Activated CD4-positive, alpha-beta T cell treated with anti-CD3 and anti-CD28 coated beads for 36 hours (primary cell): ENCODE measurements around the gene OLFM2. TPM values are rescaled to one million over a fixed set of nuclear protein-coding genes. Genes with fewer than 3 reads are reported as not detected.

ENCODE experiments used
- ATAC-seq: fragments of 200-7000 bp; cut with Tn5 transposase; one replicate; pipeline ENCODE4 v1.10.0; 2021; ENCODE audit warnings: mild to moderate bottlenecking, moderate library complexity
- CTCF ChIA-PET: fragments of 350-600 bp; sonication (Branson Sonifier 250); formaldehyde crosslinking; loops from one replicate; lab custom pipeline; 2021; ENCODE audit warnings: antibody characterized with exemption; lab: Charles Lee
- POLR2A ChIA-PET: fragments of 350-600 bp; sonication (Branson Sonifier 250); formaldehyde crosslinking; loops from one replicate; lab custom pipeline; 2021; ENCODE audit warnings: antibody characterized with exemption, inconsistent platforms; lab: Charles Lee
- DNase-seq: peaks from one replicate; pipeline ENCODE4 v3.0.0-alpha.2; 2020
- H3K27ac Mint-ChIP-seq: one replicate; pipeline ENCODE4 v1.8.0; 2021; ENCODE audit warnings: mixed read lengths
- H3K27me3 Mint-ChIP-seq: one replicate; pipeline ENCODE4 v1.8.0; 2021; ENCODE audit warnings: mixed read lengths
- H3K36me3 Mint-ChIP-seq: one replicate; pipeline ENCODE4 v1.8.0; 2021; ENCODE audit warnings: low read depth, mixed read lengths
- H3K4me1 Mint-ChIP-seq: one replicate; pipeline ENCODE4 v1.8.0; 2021; ENCODE audit warnings: mixed read lengths
- H3K4me3 Mint-ChIP-seq: one replicate; pipeline ENCODE4 v1.8.0; 2021; ENCODE audit warnings: mild to moderate bottlenecking, moderate library complexity, mixed read lengths
- H3K9me3 Mint-ChIP-seq: one replicate; pipeline ENCODE4 v1.8.0; 2021; ENCODE audit warnings: low read depth, mixed read lengths
- intact Hi-C, 2 experiments: fragments of 100-400 bp; cut with DNase I in 1 of 2; cut with micrococcal nuclease in 1 of 2; formaldehyde crosslinking; loops; one replicate each; pipeline versions ENCODE4 v1.14.2 to v1.15.1; 2022 to 2024; cut with DNase I, micrococcal nuclease
- total RNA-seq, 2 experiments: library from RNA; stranded (reverse); gene quantifications; one replicate each; pipeline ENCODE4 v1.2.3, GENCODE V29; 2021

Gene OLFM2
- total RNA-seq, 2 experiments from 2014 or later = 1.3 to 1.8 TPM

DNA sequence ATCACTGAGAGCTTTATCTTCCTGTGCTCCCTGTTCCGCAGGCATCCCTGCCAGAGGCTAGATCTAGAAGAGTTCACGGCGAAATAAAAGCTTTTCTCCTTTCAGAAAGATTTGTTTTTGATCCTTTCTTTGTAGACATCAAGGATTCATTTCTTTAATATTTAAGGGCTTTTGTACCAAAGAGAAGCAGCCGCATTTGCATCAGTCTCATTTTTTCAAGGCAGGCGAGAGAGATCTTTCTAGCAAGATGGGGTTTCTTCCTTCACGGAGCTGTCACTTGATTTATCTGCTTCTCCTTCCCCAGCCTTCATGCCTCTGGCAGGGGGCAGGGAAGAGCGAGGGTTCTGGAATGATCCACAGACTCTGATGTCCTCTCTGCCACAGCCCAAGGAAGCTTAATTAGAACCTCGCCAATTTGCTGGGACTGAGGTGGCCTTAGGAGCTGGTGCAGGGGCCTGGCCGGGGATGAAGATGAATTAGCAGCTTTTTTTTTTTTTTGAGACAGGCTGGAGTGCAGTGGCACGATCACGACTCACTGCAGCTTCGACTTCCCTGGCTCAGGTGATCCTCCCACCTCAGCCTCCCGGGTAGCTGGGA lies 61.2 kb downstream of the OLFM2 start:
- H3K4me1 Mint-ChIP-seq = peaks cover 2% of the 10 kb centered on the region
- intact Hi-C loops = no loop called here
- DNase-seq (no peak), ATAC-seq (no peak)
- H3K4me3 Mint-ChIP-seq = no peak overlapping the region
- no peaks in the 10 kb centered on the region for H3K36me3 Mint-ChIP-seq
- ChIA-PET CTCF (no interaction called here), POLR2A (no interaction called here)
- H3K9me3 Mint-ChIP-seq = no peaks in the 10 kb centered on the region
- no peaks in the 10 kb centered on the region for H3K27me3 Mint-ChIP-seq
- H3K27ac Mint-ChIP-seq = no peak overlapping the region

DNA sequence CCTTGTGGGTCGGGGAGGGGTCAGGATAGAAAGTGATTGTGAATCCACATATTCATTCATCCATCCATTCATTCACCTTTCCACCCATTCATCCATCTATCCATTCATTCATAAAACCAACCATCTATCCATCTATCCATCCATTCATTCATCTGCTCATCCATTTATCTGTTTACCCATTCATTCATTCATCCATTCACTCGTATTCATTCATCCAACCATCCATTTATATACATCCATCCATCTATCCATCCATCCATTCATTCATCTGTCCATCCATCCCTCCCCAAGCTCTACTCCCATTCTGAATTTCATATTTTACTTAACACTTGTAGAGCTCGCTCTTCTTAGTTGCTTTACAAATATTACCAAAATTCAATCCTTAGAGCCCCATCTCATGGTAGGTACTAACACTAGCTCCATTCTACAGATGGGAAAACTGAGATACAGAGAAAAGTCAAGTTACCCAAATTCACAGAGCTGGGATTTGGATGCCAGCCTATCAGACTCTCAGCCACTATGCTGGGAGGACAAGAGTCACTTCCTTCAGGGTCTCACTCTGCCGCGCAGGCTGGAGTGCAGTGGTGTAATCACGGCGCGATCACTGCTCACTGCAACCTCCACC lies 63.6 kb downstream of the OLFM2 start:
- ATAC-seq (no peak), DNase-seq (no peak)
- ChIA-PET POLR2A (no interaction called here), CTCF (interaction anchor here (0.8 kb wide), 1 partner anchor 35 kb away, joined by 4 read pairs; no protein-coding TSS in a partner anchor)
- Mint-ChIP-seq H3K27me3 (no peaks in the 10 kb centered on the region), H3K36me3 (no peaks in the 10 kb centered on the region), H3K9me3 (no peaks in the 10 kb centered on the region), H3K27ac (no peak overlapping the region), H3K4me3 (no peak overlapping the region), H3K4me1 (no peaks in the 10 kb centered on the region)
- intact Hi-C loops = no loop called here

DNA sequence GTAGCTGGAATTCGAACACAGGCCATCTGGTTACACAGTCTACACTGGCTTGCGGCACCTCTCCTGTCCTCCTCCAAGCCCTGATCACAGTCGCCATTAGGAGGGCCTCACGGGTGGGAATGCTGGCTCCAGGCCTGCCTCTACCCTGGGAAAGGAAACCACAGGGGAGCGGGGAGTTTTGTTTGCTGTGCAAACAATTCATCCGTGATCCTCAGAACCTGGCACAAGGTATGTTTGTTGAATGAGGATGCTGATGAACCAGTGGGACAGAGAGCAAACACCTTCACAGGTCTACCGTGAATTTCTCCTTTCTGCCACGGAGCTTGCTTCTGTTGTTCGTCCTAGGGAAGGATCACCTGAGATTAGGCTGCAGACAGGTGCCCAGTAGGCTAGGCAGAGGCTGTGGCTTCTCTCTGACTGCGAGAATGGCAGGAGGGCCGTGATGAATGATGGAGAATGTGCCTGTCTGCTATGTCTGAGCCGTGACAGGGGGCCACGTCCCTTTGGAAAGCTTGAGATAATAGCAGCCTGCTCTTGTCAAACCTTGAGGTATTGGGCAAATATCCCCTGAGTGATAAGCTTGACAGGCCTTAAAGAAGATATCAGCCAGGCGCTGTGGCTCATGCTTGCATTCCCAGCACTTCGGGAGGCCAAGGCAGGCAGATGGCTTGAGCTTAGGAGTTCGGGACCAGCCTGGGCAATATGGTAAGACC lies 64.5 kb downstream of the OLFM2 start:
- DNase-seq (no peak), ATAC-seq (no peak)
- Mint-ChIP-seq H3K27me3 (no peaks in the 10 kb centered on the region), H3K27ac (no peak overlapping the region), H3K9me3 (no peaks in the 10 kb centered on the region), H3K4me3 (no peak overlapping the region), H3K36me3 (no peaks in the 10 kb centered on the region), H3K4me1 (peaks cover under 1% of the 10 kb centered on the region)
- CTCF ChIA-PET = no interaction called here
- intact Hi-C loops = no loop called here
- POLR2A ChIA-PET = no interaction called here

DNA sequence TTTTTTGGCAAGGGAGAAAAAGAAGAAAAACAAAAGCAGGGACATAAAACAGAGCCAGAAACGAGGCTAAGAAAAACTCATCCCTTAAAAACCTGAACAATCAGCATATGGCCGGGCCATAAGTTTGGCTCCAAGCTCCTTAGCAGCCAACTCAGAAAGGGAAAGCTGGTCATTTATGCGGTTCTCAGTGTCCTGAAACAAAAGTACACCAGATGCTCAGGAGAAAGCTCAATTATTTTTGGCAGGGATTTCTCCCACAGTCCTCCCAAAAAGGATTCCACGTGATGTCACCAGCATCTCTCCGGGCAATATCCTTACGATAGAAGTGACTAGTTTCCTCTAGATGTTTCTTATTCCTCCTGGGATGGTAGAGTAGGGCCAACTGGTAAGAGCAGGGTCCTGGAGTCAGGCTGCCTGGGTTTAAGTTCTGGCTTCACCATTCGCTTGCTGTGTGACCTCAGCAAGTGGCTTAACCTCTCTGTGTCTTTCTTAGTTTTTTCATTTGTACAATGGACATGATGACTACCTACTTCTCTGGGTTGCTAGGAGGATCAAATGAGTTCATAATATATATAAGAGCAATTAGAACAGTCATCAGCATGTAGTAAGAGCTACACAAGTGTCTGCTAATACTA lies 67.2 kb downstream of the OLFM2 start:
- intact Hi-C loops = no loop called here
- Mint-ChIP-seq H3K27ac (no peak overlapping the region), H3K4me1 (peaks cover 22% of the 10 kb centered on the region)

DNA sequence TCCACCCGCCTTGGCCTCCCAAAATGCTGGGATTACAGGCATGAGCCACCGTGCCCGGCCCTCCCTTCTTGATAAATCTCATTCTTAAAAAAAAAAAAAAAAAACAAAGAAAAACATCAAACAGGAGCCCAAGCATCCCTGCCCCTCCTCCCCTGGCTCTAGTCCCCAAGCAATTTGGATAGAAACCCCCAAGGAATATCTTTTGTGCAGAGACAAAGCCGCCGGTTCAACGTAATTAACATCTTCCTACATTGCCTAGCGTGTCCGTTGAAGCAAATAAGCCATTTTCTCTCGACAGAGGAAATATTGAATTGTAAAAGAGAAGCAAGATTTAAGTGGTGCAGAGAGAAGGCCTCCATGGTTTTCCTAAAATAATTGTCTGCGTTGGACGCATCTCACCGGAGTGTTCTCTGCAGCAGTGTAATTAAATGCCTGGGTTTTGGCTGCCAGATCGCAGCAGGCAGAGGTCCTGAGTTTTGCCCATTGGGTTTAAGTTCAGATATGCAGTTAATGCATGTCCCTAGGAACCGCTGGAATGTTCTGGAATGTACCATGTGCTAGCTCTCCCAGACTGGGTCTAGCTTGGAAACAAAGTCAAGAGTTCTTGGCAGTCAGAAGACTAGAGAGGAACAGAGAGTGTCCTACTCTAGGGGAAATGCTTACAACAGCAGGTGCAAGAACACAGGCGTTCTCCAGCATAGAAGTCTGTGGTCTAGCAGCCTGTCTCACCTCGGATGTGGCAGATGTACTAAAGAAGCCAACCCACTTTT lies 70.4 kb downstream of the OLFM2 start:
- DNase-seq (peak; percentile 44), ATAC-seq (peak; percentile 46)
- H3K4me1 Mint-ChIP-seq = peaks cover 52% of the 10 kb centered on the region
- peak overlapping the region; percentile 33 for H3K27ac Mint-ChIP-seq
- no peak overlapping the region for H3K4me3 Mint-ChIP-seq
- ChIA-PET CTCF (interaction anchor here (1.2 kb wide), 1 partner anchor 10 kb away, joined by 5 read pairs; no protein-coding TSS in a partner anchor), POLR2A (no interaction called here)
- no peaks in the 10 kb centered on the region for H3K9me3 Mint-ChIP-seq
- no peaks in the 10 kb centered on the region for H3K36me3 Mint-ChIP-seq
- no peaks in the 10 kb centered on the region for H3K27me3 Mint-ChIP-seq
- intact Hi-C loops = no loop called here

More for the DNA sequence above, 67.2 kb downstream of the OLFM2 start:
- no peak overlapping the region for H3K4me3 Mint-ChIP-seq
- ChIA-PET POLR2A (no interaction called here), CTCF (no interaction called here)
- H3K9me3 Mint-ChIP-seq = no peaks in the 10 kb centered on the region
- H3K27me3 Mint-ChIP-seq = no peaks in the 10 kb centered on the region
- H3K36me3 Mint-ChIP-seq = no peaks in the 10 kb centered on the region
- no peak for ATAC-seq
- DNase-seq = no peak

DNA sequence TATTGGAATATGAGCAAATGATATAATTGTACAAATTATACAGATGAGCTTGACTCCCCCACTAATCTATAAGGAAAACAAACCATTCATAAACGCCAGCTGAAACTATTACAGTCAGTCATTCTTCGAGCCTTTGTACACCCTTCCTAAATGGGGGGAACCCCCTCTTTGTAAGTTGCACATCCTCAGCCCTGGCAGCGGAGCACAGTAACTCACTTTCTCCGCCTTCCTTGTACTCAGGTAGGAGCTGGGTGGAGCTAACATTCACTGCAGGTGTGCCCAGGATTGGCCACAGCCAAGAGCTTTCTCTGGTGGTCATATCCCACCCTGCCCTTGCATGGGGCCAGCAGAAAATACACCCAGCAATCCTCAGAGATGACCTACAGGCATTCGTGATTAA lies 72.6 kb downstream of the OLFM2 start:
- H3K36me3 Mint-ChIP-seq = no peaks in the 10 kb centered on the region
- intact Hi-C loops = loop anchor here in 1 of 2 experiments (1.0 kb wide), 1 partner anchor 51 kb away; no protein-coding TSS in a partner anchor
- ChIA-PET CTCF (interaction anchor here (0.6 to 1.3 kb wide), 4 partner anchors 138 to 1293 kb away, joined by 3 to 4 read pairs (median 3); no protein-coding TSS in a partner anchor), POLR2A (interaction anchor here (0.5 kb wide), 1 partner anchor 240 kb away, joined by 5 read pairs; no protein-coding TSS in a partner anchor)
- peaks cover 69% of the 10 kb centered on the region for H3K4me1 Mint-ChIP-seq
- H3K4me3 Mint-ChIP-seq = peak overlapping the region; percentile 70
- peak; percentile 65 for DNase-seq
- peak overlapping the region; percentile 97 for H3K27ac Mint-ChIP-seq
- no peaks in the 10 kb centered on the region for H3K9me3 Mint-ChIP-seq
- no peaks in the 10 kb centered on the region for H3K27me3 Mint-ChIP-seq
- ATAC-seq = peak; percentile 81

DNA sequence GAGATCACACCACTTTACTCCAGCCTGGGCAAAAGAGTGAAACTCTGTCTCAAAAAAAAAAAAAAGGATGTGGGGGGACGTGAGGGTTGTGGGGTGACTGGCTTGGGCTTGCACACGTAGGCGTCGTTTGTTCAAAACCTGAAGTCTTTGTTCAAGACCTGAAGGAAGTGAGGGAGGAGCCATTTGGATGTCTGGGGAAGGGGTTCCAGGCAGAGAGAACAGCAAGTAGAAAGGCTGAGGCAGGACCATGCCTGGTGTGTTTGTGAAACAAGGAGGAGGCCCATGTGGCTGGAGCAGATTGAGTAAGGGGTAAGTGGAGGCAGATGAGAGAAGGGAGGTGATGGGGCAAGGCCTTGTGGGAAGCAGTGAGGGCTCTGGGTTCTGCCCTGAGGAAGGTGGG lies 73.4 kb downstream of the OLFM2 start:
- intact Hi-C loops = loop anchor here in 1 of 2 experiments (1.0 kb wide), 1 partner anchor 51 kb away; no protein-coding TSS in a partner anchor
- POLR2A ChIA-PET = interaction anchor here (0.6 kb wide), 1 partner anchor 215 kb away, joined by 5 read pairs; no protein-coding TSS in a partner anchor
- H3K36me3 Mint-ChIP-seq = no peaks in the 10 kb centered on the region
- peak; percentile 40 for ATAC-seq
- peak; percentile 53 for DNase-seq
- H3K9me3 Mint-ChIP-seq = no peaks in the 10 kb centered on the region
- peak overlapping the region; percentile 97 for H3K27ac Mint-ChIP-seq
- H3K4me1 Mint-ChIP-seq = peaks cover 77% of the 10 kb centered on the region
- H3K4me3 Mint-ChIP-seq = peak overlapping the region; percentile 70
- no peaks in the 10 kb centered on the region for H3K27me3 Mint-ChIP-seq
- CTCF ChIA-PET = no interaction called here

DNA sequence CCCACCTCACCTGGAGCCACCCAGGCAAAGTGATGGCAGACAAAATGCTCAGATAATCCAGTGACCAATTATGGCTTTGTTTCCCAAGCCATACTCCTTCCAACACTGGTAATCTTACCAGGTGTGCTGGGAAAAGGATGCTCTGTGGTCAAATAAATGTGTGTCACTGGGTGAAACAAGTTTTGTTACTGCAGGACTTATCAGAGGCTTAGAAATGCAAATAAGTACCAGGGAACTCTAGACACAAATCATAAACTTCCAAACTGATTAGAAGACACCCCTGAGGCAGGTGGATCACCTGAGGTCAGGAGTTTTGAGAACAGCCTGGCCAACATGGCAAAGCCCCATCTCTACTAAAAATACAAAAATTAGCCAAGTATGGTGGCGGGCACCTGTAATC lies 74.8 kb downstream of the OLFM2 start:
- no peak overlapping the region for H3K4me3 Mint-ChIP-seq
- no peaks in the 10 kb centered on the region for H3K27me3 Mint-ChIP-seq
- no peak for DNase-seq
- intact Hi-C loops = no loop called here
- H3K36me3 Mint-ChIP-seq = no peaks in the 10 kb centered on the region
- H3K27ac Mint-ChIP-seq = no peak overlapping the region
- H3K4me1 Mint-ChIP-seq = peaks cover 88% of the 10 kb centered on the region
- ChIA-PET POLR2A (no interaction called here), CTCF (no interaction called here)
- H3K9me3 Mint-ChIP-seq = no peaks in the 10 kb centered on the region
- ATAC-seq = no peak

DNA sequence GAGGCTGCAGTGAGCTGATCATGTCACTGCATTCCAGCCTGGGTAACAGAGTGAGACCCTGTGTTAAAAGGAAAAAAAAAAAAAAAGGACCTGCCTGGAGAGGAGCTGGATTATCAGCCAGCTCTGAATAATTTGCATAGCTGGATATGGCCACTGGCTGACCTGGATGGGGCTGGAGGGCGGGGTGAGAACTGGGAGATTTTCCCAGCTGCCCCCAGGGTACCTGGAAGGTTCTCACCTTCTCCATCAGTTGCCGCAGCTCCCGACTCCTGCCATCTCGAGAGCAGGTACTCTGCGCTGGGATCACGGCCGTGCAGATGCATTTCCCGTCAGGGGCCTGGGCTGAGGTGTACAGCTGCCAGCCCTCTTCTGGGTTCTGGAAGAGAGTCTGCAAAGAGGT lies 75.9 kb downstream of the OLFM2 start:
- no peaks in the 10 kb centered on the region for H3K9me3 Mint-ChIP-seq
- H3K27me3 Mint-ChIP-seq = no peaks in the 10 kb centered on the region
- ChIA-PET POLR2A (no interaction called here), CTCF (interaction anchor here (0.7 kb wide), 1 partner anchor 8 kb away, joined by 3 read pairs; no protein-coding TSS in a partner anchor)
- intact Hi-C loops = no loop called here
- peaks cover 81% of the 10 kb centered on the region for H3K4me1 Mint-ChIP-seq
- DNase-seq (no peak), ATAC-seq (no peak)
- no peak overlapping the region for H3K4me3 Mint-ChIP-seq
- H3K27ac Mint-ChIP-seq = no peak overlapping the region
- H3K36me3 Mint-ChIP-seq = no peaks in the 10 kb centered on the region

DNA sequence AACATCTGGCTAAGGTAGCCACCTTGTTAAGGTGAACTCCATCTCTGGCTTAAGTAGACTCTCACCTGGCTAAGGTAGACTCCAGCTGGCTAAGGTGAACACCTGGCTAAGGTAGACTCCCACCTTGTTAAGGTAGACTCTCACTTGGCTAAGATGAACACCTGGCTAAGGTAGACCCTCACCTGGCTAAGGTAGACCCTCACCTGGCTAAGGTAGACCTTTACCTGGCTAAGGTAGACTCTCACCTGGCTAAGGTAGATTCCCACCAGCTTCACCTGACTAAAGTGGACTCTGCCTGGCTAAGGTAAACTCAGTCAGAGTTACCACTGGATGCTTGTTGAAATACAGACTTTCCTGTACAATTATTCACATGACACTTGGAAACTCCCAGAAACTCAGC lies 77.5 kb downstream of the OLFM2 start:
- ChIA-PET POLR2A (no interaction called here), CTCF (interaction anchor here (0.7 to 1.0 kb wide), 2 partner anchors 143 to 171 kb away, joined by 3 read pairs; no protein-coding TSS in a partner anchor)
- intact Hi-C loops = no loop called here
- no peaks in the 10 kb centered on the region for H3K27me3 Mint-ChIP-seq
- H3K9me3 Mint-ChIP-seq = no peaks in the 10 kb centered on the region
- H3K4me1 Mint-ChIP-seq = peaks cover 77% of the 10 kb centered on the region
- DNase-seq = no peak
- no peak for ATAC-seq
- H3K27ac Mint-ChIP-seq = peak overlapping the region; percentile 89
- peaks cover 1% of the 10 kb centered on the region for H3K36me3 Mint-ChIP-seq
- no peak overlapping the region for H3K4me3 Mint-ChIP-seq
